HCT116 (cell line): Measurements from ENCODE around the gene MAN2B2. TPM values are rescaled to one million over a fixed set of nuclear protein-coding genes. Genes with fewer than 3 reads are reported as not detected.
A peak's percentile ranks its signal among the peaks of the same experiment; 100 is the strongest.

ENCODE experiments used
- ATAC-seq: fragments of 200-7000 bp; cut with Tn5 transposase; 2 replicates; pipeline ENCODE4 v1.9.1; 2020; ENCODE audit warnings: mild to moderate bottlenecking, moderate library complexity
- BruUV-seq: library from RNA; stranded (reverse); fragments of 400-500 nt; replicated peaks from 2 replicates; lab custom pipeline; 2021; lab: Mats Ljungman, UMichigan
- CTCF ChIA-PET: fragments of 300-600 bp; sonication (Branson Sonifier 250); formaldehyde crosslinking; loops from one replicate; lab custom pipeline; 2021; ENCODE audit warnings: antibody characterized with exemption; lab: Charles Lee
- POLR2A ChIA-PET: fragments of 300-600, 350-600 bp; sonication (Branson Sonifier 250); formaldehyde crosslinking; loops from one replicate; lab custom pipeline; 2021; ENCODE audit warnings: antibody characterized with exemption; lab: Charles Lee
- RAD21 ChIA-PET, 2 experiments: fragments of 300-600 bp; sonication (Branson Sonifier 250); formaldehyde crosslinking; loops; one replicate each; lab custom pipeline; 2023; ENCODE audit warnings: low total read pairs in 2 of 2; ENCODE audit not compliant: uncharacterized antibody in 2 of 2, unreplicated experiment in 2 of 2, low non-redundant PET in 1 of 2; lab: Charles Lee
- DNase-seq: peaks from one replicate; pipeline ENCODE4 v3.0.0-alpha.2; 2010; ENCODE audit warnings: low read depth, low spot score
- H2AFZ ChIP-seq: fragments of 200-600 bp; shearing (Covaris generic), sonication (generic); 2 replicates; pipeline ENCODE4 v1.6.1; 2017; ENCODE audit warnings: low read depth, mixed run types, mixed read lengths, antibody characterized with exemption, low read length; ENCODE audit not compliant: poor library complexity, severe bottlenecking
- H3K27ac ChIP-seq: 2 replicates; pipeline ENCODE4 v1.5.1; 2012; ENCODE audit warnings: low read depth, low read length
- H3K27me3 ChIP-seq: fragments of 200-600 bp; sonication (generic); 2 replicates; pipeline ENCODE4 v1.6.1; 2016; ENCODE audit warnings: mixed run types, low read length, mixed read lengths; ENCODE audit not compliant: insufficient read depth
- H3K36me3 ChIP-seq, 2 experiments: fragments of 200-500 bp in 1 of 2; fragments of 200-600 bp in 1 of 2; sonication (Bioruptor generic) in 1 of 2; sonication (generic) in 1 of 2; 2 replicates each; pipeline versions ENCODE4 v1.5.1 to v1.6.1; 2014 to 2016; ENCODE audit warnings: low read length in 2 of 2, inconsistent platforms in 1 of 2, mixed read lengths in 1 of 2, mixed run types in 1 of 2; ENCODE audit not compliant: insufficient read depth in 2 of 2, control insufficient read depth in 1 of 2
- H3K4me1 ChIP-seq, 2 experiments: fragments of 200-600 bp in 1 of 2; sonication (generic) in 1 of 2; 2 replicates each; pipeline versions ENCODE4 v1.5.1 to v1.6.1; 2012 to 2017; ENCODE audit warnings: low read length in 2 of 2, inconsistent platforms in 1 of 2, mild to moderate bottlenecking in 1 of 2, mixed read lengths in 1 of 2, mixed run types in 1 of 2, moderate library complexity in 1 of 2; ENCODE audit not compliant: insufficient read depth in 2 of 2, control insufficient read depth in 1 of 2
- H3K4me2 ChIP-seq: fragments of 200-600 bp; sonication (generic); 2 replicates; pipeline ENCODE4 v1.6.1; 2017; ENCODE audit warnings: mixed run types, low read length, mixed read lengths
- H3K4me3 ChIP-seq, 2 experiments: fragments of 200-600 bp in 1 of 2; sonication (generic) in 1 of 2; replicated peaks in 1 of 2; 2 replicates each; pipeline ENCODE4 v1.5.1; 2011 to 2016; ENCODE audit warnings: low read length in 2 of 2, control low read depth in 1 of 2, low read depth in 1 of 2, mild to moderate bottlenecking in 1 of 2, mixed read lengths in 1 of 2, mixed run types in 1 of 2
- H3K79me2 ChIP-seq: fragments of 200-600 bp; sonication (generic); 2 replicates; pipeline ENCODE4 v1.6.1; 2017; ENCODE audit warnings: mild to moderate bottlenecking, mixed run types, low read length, moderate library complexity, mixed read lengths; ENCODE audit not compliant: insufficient read depth
- H3K9ac ChIP-seq: fragments of 200-600 bp; sonication (generic); 2 replicates; pipeline ENCODE4 v1.6.1; 2016; ENCODE audit warnings: low read length, mixed read lengths
- H3K9me2 ChIP-seq: fragments of 200-600 bp; sonication (generic), shearing (Covaris generic); 2 replicates; pipeline ENCODE4 v1.6.1; 2017; ENCODE audit warnings: mixed run types, mild to moderate bottlenecking, moderate library complexity; ENCODE audit not compliant: insufficient read depth
- H3K9me3 ChIP-seq, 2 experiments: fragments of 200-500 bp in 1 of 2; fragments of 200-600 bp in 1 of 2; sonication (Bioruptor generic) in 1 of 2; sonication (generic) in 1 of 2; 2 replicates each; pipeline ENCODE4 v1.6.1; 2014 to 2017; ENCODE audit warnings: low read length in 2 of 2, mixed read lengths in 2 of 2, inconsistent platforms in 1 of 2, low read depth in 1 of 2, mild to moderate bottlenecking in 1 of 2, mixed run types in 1 of 2, moderate library complexity in 1 of 2; ENCODE audit not compliant: control insufficient read depth in 1 of 2, insufficient read depth in 1 of 2
- H4K20me1 ChIP-seq: fragments of 200-600 bp; sonication (generic), shearing (Covaris generic); 2 replicates; pipeline ENCODE4 v1.6.1; 2017; ENCODE audit warnings: mixed run types, mild to moderate bottlenecking, moderate library complexity; ENCODE audit not compliant: insufficient read depth
- CTCF ChIP-seq, 3 experiments: fragments of 200-600 bp in 1 of 3; sonication (generic) in 1 of 3; IDR thresholded peaks in 2 of 3; conservative IDR thresholded peaks in 1 of 3; 2 replicates each; pipeline ENCODE4 v1.5.1; 2012 to 2017; ENCODE audit warnings: low read depth in 2 of 3, low read length in 2 of 3, antibody characterized with exemption in 1 of 3, borderline replicate concordance in 1 of 3, control low read depth in 1 of 3, mild to moderate bottlenecking in 1 of 3, mixed read lengths in 1 of 3, mixed run types in 1 of 3, moderate library complexity in 1 of 3; ENCODE audit not compliant: insufficient read depth in 1 of 3
- EGR1 ChIP-seq: IDR thresholded peaks from 2 replicates; pipeline ENCODE4 v1.6.1; 2012; ENCODE audit warnings: low read depth
- JUND ChIP-seq: IDR thresholded peaks from 2 replicates; pipeline ENCODE4 v1.6.1; 2012
- MAX ChIP-seq: IDR thresholded peaks from 2 replicates; pipeline ENCODE4 v1.6.1; 2012
- POLR2A ChIP-seq: IDR thresholded peaks from 2 replicates; pipeline ENCODE4 v1.7.0; 2011; ENCODE audit warnings: borderline replicate concordance; ENCODE audit not compliant: insufficient read depth, insufficient read length; ENCODE audit errors: extremely low read depth
- POLR2AphosphoS5 ChIP-seq: IDR thresholded peaks from 2 replicates; pipeline ENCODE4 v1.6.1; 2011; ENCODE audit warnings: mild to moderate bottlenecking, low read depth, low read length, moderate library complexity
- RAD21 ChIP-seq: IDR thresholded peaks from 2 replicates; pipeline ENCODE4 v1.6.1; 2012; ENCODE audit warnings: low read depth, mild to moderate bottlenecking
- REST ChIP-seq: IDR thresholded peaks from 2 replicates; pipeline ENCODE4 v1.6.1; 2012; ENCODE audit warnings: low read depth
- SIN3A ChIP-seq: IDR thresholded peaks from 2 replicates; pipeline ENCODE4 v1.6.1; 2012; ENCODE audit warnings: low read depth
- SP1 ChIP-seq: IDR thresholded peaks from 2 replicates; pipeline ENCODE4 v1.6.1; 2012; ENCODE audit warnings: low read depth
- SRF ChIP-seq: IDR thresholded peaks from 2 replicates; pipeline ENCODE4 v1.6.1; 2012; ENCODE audit warnings: low read depth
- TCF7L2 ChIP-seq: IDR thresholded peaks from 2 replicates; pipeline ENCODE4 v1.7.0; 2011; ENCODE audit warnings: borderline replicate concordance, inconsistent platforms; ENCODE audit not compliant: insufficient read depth, insufficient read length; ENCODE audit errors: extremely low read depth
- YY1 ChIP-seq: IDR thresholded peaks from 2 replicates; pipeline ENCODE4 v1.6.1; 2011; ENCODE audit warnings: low read length, low read depth, moderate library complexity, mild to moderate bottlenecking; ENCODE audit not compliant: insufficient replicate concordance; ENCODE audit errors: extremely low read depth
- ZBTB33 ChIP-seq: IDR thresholded peaks from 2 replicates; pipeline ENCODE4 v1.6.1; 2011; ENCODE audit warnings: mild to moderate bottlenecking, low read length, moderate library complexity; ENCODE audit not compliant: insufficient replicate concordance; ENCODE audit errors: extremely low read depth
- ZFX ChIP-seq: fragments of 450-650 bp; IDR thresholded peaks from 2 replicates; pipeline ENCODE4 v1.6.1; 2017
- intact Hi-C: fragments of 100-400 bp; cut with micrococcal nuclease; formaldehyde crosslinking; loops from 2 replicates; pipeline ENCODE4 v1.10.0; 2022
- total RNA-seq: library from RNA; stranded (reverse); gene quantifications from one replicate; pipeline ENCODE4 v1.2.1, GENCODE V29; 2021; ENCODE audit not compliant: unreplicated experiment

MAN2B2 gene
- total RNA-seq, 1 experiment from 2014 or later, result 18.0 TPM

- no peak for TF ChIP-seq ZBTB33
- TF ChIP-seq, all 23 proteins: peak for 0
Measured at GRCh38 chr4:6639137-6639680, 64.2 kb downstream of the MAN2B2 start (continued).

- peak; percentile 86 for DNase-seq
- TSS peak; percentile 80 for BruUV-seq
Measured at GRCh38 chr4:6640292-6641163, 65.5 kb downstream of the MAN2B2 start, which contains the start of gene MRFAP1. Gene MRFAP1 (plus strand): TSS chr4:6640685. CDS start chr4:6640863, 178 bp downstream.

More at GRCh38 chr4:6640292-6641163, 65.5 kb downstream of the MAN2B2 start, which contains the start of gene MRFAP1:
- Histone ChIP-seq H3K4me3 (peak within 1 kb of the TSS; percentile 97 to 99), H3K4me1 (peaks cover 10 to 13% of the 10 kb centered on the region in 2 experiments), H2AFZ (no peak within 1 kb of the TSS), H3K9me2 (no peaks in the 10 kb centered on the region), H4K20me1 (no peaks in the 10 kb centered on the region), H3K4me2 (peak within 1 kb of the TSS; percentile 97), H3K9ac (peak within 1 kb of the TSS; percentile 96), H3K27me3 (no peaks in the 10 kb centered on the region), H3K27ac (peak within 1 kb of the TSS; percentile 88), H3K79me2 (peaks cover 30% of the 10 kb centered on the region), H3K36me3 (peaks cover 9 to 21% of the 10 kb centered on the region in 2 experiments; a peak in 3 of 4 replicates), H3K9me3 (no peaks in the 10 kb centered on the region)
- ATAC-seq, result peak; percentile 92
- POLR2A ChIA-PET, result interaction anchor here (0.6 to 2.8 kb wide), 3 partner anchors 11 to 49 kb away, joined by 3 to 18 read pairs (median 3); a partner anchor contains a TSS
- TF ChIP-seq YY1, result peak; percentile 94
- TF ChIP-seq CTCF (IDR thresholded peaks at IDR 0.05 in 2 of 3, conservative IDR thresholded peaks at IDR 0.05 in 1 of 3; ENCODE audit: borderline replicate concordance in 1 of 3, insufficient read depth in 1 of 3, low read depth in 2 of 3, low read length in 2 of 3), result no peak
- peak; percentile 97 for TF ChIP-seq POLR2AphosphoS5
- no peak for TF ChIP-seq REST
- peak; percentile 81 for TF ChIP-seq ZFX
- peak; percentile 93 for TF ChIP-seq SIN3A
- peak; percentile 23; the same call in 1 of the 2 replicates for TF ChIP-seq SP1
- TF ChIP-seq MAX, result peak; percentile 85
- peak; percentile 80 for TF ChIP-seq TCF7L2
- TF ChIP-seq EGR1, result 0 out of 2 replicates have a peak, but pooled peaks have one; percentile 29
- TF ChIP-seq SRF, result no peak
- no peak for TF ChIP-seq RAD21
- TF ChIP-seq POLR2A, result peak; percentile 92
- no peak; the same call in 1 of the 2 replicates for TF ChIP-seq JUND
- RAD21 ChIA-PET, result no interaction called here
- CTCF ChIA-PET, result no interaction called here
- intact Hi-C loops, result no loop called here
